SK-N-MC (cell line): Measurements from ENCODE around the gene TBX2.

Experiments used
- EZH2 ChIP-seq: fragments of 200-600 bp; sonication (generic); IDR thresholded peaks from one replicate; pipeline ENCODE4 v1.6.1; 2017; ENCODE audit warnings: antibody characterized with exemption
- FOXP2 ChIP-seq: optimal IDR thresholded peaks from 2 replicates; pipeline ENCODE3; 2011; ENCODE audit warnings: mild to moderate bottlenecking, moderate library complexity; ENCODE audit not compliant: insufficient read depth; ENCODE audit errors: extremely low read length, control extremely low read depth
- POLR2AphosphoS5 ChIP-seq: IDR thresholded peaks from 2 replicates; pipeline ENCODE4 v1.6.1; 2012; ENCODE audit warnings: mild to moderate bottlenecking, low read depth, low read length, borderline replicate concordance

GRCh38 chr17:61384692-61385576 lies 14.7 kb upstream of the TBX2 start:
- no peak for TF ChIP-seq EZH2
- TF ChIP-seq POLR2AphosphoS5 = no peak
- TF ChIP-seq FOXP2 = no peak
